Neural cell (in vitro differentiated cells): ENCODE data around the gene HSPBAP1.

Experiments used
- CTCF ChIP-seq: fragments of 450-650 bp; IDR thresholded peaks from 2 replicates; pipeline ENCODE4 v1.5.1; 2014; ENCODE audit warnings: antibody characterized with exemption, mild to moderate bottlenecking, moderate library complexity; ENCODE audit not compliant: poor library complexity, severe bottlenecking
- EZH2 ChIP-seq: fragments of 200-600, 300-800 bp; shearing (Covaris generic), sonication (generic); IDR thresholded peaks from 2 replicates; pipeline ENCODE4 v1.6.1; 2014; ENCODE audit warnings: antibody characterized with exemption, low read length, borderline replicate concordance, mild to moderate bottlenecking; ENCODE audit not compliant: insufficient read depth, poor library complexity, severe bottlenecking
- MXI1 ChIP-seq: fragments of 450-650 bp; conservative IDR thresholded peaks from 2 replicates; pipeline ENCODE4 v1.6.1; 2014; ENCODE audit warnings: antibody characterized with exemption, mild to moderate bottlenecking; ENCODE audit not compliant: poor library complexity, severe bottlenecking
- POLR2AphosphoS5 ChIP-seq: IDR thresholded peaks from 2 replicates; pipeline ENCODE4 v1.6.1; 2012
- RAD21 ChIP-seq: fragments of 450-650 bp; conservative IDR thresholded peaks from 2 replicates; pipeline ENCODE4 v1.6.1; 2014; ENCODE audit warnings: antibody characterized with exemption, mild to moderate bottlenecking, moderate library complexity
- REST ChIP-seq: IDR thresholded peaks from 2 replicates; pipeline ENCODE4 v1.6.1; 2012; ENCODE audit warnings: borderline replicate concordance
- SMC3 ChIP-seq: fragments of 450-650 bp; conservative IDR thresholded peaks from 2 replicates; pipeline ENCODE4 v1.6.1; 2014; ENCODE audit warnings: antibody characterized with exemption, mild to moderate bottlenecking, moderate library complexity; ENCODE audit not compliant: poor library complexity
- TAF1 ChIP-seq: IDR thresholded peaks from 2 replicates; pipeline ENCODE4 v1.6.1; 2012; ENCODE audit warnings: low read depth

GRCh38 chr3:122793568-122794416 lies at the start of gene HSPBAP1:
- TF ChIP-seq EZH2: no peak
- no peak for TF ChIP-seq TAF1
- TF ChIP-seq RAD21: peak; percentile 42
- TF ChIP-seq CTCF: no peak
- TF ChIP-seq MXI1: peak; percentile 99
- TF ChIP-seq POLR2AphosphoS5: no peak
- TF ChIP-seq REST: no peak
- peak; percentile 51 for TF ChIP-seq SMC3
